Measurements from ENCODE around the gene SLC22A12.

- TF ChIP-seq, protein P1, sequence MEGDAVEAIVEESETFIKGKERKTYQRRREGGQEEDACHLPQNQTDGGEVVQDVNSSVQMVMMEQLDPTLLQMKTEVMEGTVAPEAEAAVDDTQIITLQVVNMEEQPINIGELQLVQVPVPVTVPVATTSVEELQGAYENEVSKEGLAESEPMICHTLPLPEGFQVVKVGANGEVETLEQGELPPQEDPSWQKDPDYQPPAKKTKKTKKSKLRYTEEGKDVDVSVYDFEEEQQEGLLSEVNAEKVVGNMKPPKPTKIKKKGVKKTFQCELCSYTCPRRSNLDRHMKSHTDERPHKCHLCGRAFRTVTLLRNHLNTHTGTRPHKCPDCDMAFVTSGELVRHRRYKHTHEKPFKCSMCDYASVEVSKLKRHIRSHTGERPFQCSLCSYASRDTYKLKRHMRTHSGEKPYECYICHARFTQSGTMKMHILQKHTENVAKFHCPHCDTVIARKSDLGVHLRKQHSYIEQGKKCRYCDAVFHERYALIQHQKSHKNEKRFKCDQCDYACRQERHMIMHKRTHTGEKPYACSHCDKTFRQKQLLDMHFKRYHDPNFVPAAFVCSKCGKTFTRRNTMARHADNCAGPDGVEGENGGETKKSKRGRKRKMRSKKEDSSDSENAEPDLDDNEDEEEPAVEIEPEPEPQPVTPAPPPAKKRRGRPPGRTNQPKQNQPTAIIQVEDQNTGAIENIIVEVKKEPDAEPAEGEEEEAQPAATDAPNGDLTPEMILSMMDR (IDR thresholded peaks at IDR 0.05; ENCODE audit: insufficient read depth, low read length, poor library complexity, severe bottlenecking) = no peak
- no peak for TF ChIP-seq EZH2phosphoT487 (conservative IDR thresholded peaks at IDR 0.05; ENCODE audit: low read length)
Measured at GRCh38 chr11:64594159-64594939, 3.3 kb downstream of the SLC22A12 start.

All from SU-DHL-6 (cell line).